ENCODE data around the gene SIRT3. TPM values are rescaled to one million over a fixed set of nuclear protein-coding genes. Genes with fewer than 3 reads are reported as not detected.

The SIRT3 gene
- total RNA-seq: 10 to 100 TPM in 4 of 6 donors, 1 to 10 TPM in 2; 7.7 to 13.2 (median 10.9) TPM
- polyA plus RNA-seq: 10 to 100 TPM; 21.4 to 25.1 TPM

DNA sequence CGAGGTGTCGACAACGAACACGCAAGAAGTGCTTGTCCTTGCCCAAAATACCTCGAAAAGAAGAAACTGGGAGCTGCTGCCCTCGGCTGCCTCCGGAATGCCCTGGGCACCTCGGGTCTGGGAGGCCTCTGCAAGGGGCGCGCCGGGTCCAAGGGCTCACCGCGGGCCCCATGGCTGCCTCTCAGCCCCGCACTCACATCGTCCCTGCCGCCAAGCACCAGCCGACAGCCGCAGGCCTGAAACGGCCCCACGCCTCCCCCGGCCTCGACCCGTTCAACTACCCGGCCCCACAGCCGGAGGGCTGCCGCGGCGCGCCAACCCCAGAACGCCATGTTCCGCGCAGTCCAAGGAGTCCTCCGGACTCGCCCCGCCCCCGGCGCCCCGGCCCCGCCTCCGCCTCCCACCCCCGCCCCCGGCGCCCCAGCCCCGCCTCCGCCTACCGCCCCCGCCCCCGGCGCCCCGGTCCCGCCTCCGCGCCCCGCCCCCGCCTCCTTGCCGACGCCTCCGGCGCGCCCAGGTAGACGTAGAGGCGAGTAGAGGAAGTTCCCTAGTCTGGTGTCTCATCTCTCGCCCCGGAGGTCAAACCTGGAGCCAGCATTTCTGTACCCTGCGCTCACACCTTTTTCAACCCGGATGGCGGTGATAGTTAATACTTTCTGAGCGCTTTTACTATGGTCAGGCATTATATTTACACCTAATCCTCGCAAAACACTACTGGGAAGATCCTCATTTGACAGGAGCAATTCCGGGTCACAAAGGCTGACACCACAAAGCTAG lies at the start of gene SIRT3:
Gene SIRT3 (minus strand): TSS at position 346 of the 777 bp plus-strand sequence. CDS start 14 bp downstream, at position 332.
- ATAC-seq: peak; percentile 91 to 96 (median 93)
- FAIRE-seq: no peak
- Histone ChIP-seq H3K9me3 (no peaks in the 10 kb centered on the region), H3K4me1 (peaks cover 7 to 23% (median 9%) of the 10 kb centered on the region in 3 donors), H3K27ac (peak within 1 kb of the TSS; percentile 83 to 95 (median 92)), H3K4me3 (peak within 1 kb of the TSS; percentile 87 to 99 (median 92)), H3K27me3 (no peaks in the 10 kb centered on the region), H3K36me3 (no peaks in the 10 kb centered on the region)
- peak; percentile 84 to 94 (median 89) for DNase-seq
- TF ChIP-seq CTCF (IDR thresholded peaks at IDR 0.05): no peak
- intact Hi-C loops (cut with DNase I): no loop called here
- WGBS, 2 donors: 0% methylated on average over 42 to 68 of the region's 70 CpGs

- no peak overlapping the region for H3K4me3 ChIP-seq
Measured at GRCh38 chr11:285894-286220, 49.7 kb upstream of the SIRT3 start.

GRCh38 chr11:285021-285893 lies 49.1 kb upstream of the SIRT3 start:
- H3K27me3 ChIP-seq: peaks cover 0 to 29% (median 11%) of the 10 kb centered on the region in 4 donors
- H3K9me3 ChIP-seq: no peaks in the 10 kb centered on the region
- ATAC-seq (no peak), FAIRE-seq (no peak), DNase-seq (peak in 5 of 6 donors; percentile 9 to 73 (median 43))
- no peak for TF ChIP-seq CTCF (IDR thresholded peaks at IDR 0.05)
- intact Hi-C loops (cut with DNase I): no loop called here
- 86 to 88% methylated on average over 24 to 29 of the region's 29 CpGs for WGBS, 2 donors
- no peak overlapping the region for H3K4me3 ChIP-seq
- no peak overlapping the region for H3K27ac ChIP-seq
- peaks cover 0 to 10% (median 0%) of the 10 kb centered on the region in 3 donors for H3K4me1 ChIP-seq
- no peaks in the 10 kb centered on the region for H3K36me3 ChIP-seq

More at GRCh38 chr11:285894-286220, 49.7 kb upstream of the SIRT3 start:
- 82 to 86% methylated on average over 8 of the region's 8 CpGs for WGBS, 2 donors
- peaks cover 0 to 5% (median 0%) of the 10 kb centered on the region in 3 donors for H3K4me1 ChIP-seq
- intact Hi-C loops (cut with DNase I): no loop called here
- no peak for ATAC-seq
- no peak overlapping the region for H3K27ac ChIP-seq
- DNase-seq: peak; percentile 5 to 47 (median 23)
- no peaks in the 10 kb centered on the region for H3K9me3 ChIP-seq
- H3K36me3 ChIP-seq: no peaks in the 10 kb centered on the region
- FAIRE-seq: no peak
- no peak for TF ChIP-seq CTCF (IDR thresholded peaks at IDR 0.05)
- H3K27me3 ChIP-seq: peaks cover 0 to 25% (median 10%) of the 10 kb centered on the region in 4 donors

- no peak overlapping the region for H3K27ac ChIP-seq
- WGBS, 2 donors: 88 to 90% methylated on average over 24 of the region's 24 CpGs
- intact Hi-C loops (cut with DNase I): no loop called here
- FAIRE-seq: no peak
- no peak for ATAC-seq
- peaks cover 0 to 32% (median 14%) of the 10 kb centered on the region in 4 donors for H3K27me3 ChIP-seq
- H3K4me1 ChIP-seq: peaks cover 0 to 19% (median 0%) of the 10 kb centered on the region in 3 donors
- no peaks in the 10 kb centered on the region for H3K9me3 ChIP-seq
- no peak overlapping the region for H3K4me3 ChIP-seq
- TF ChIP-seq CTCF (IDR thresholded peaks at IDR 0.05): no peak
- H3K36me3 ChIP-seq: no peaks in the 10 kb centered on the region
- peak in 5 of 6 donors; percentile 10 to 79 (median 53) for DNase-seq
Measured at GRCh38 chr11:284105-285020, 48.2 kb upstream of the SIRT3 start.
